NCI-H345 (cell line): Measurements from ENCODE around the gene LMCD1.
A peak's percentile ranks its signal among the peaks of the same experiment; 100 is the strongest.

Experiments
- DNase-seq: peaks from one replicate; lab custom pipeline; 2025; lab: John Stamatoyannopoulos, UW

LMCD1 gene

DNA sequence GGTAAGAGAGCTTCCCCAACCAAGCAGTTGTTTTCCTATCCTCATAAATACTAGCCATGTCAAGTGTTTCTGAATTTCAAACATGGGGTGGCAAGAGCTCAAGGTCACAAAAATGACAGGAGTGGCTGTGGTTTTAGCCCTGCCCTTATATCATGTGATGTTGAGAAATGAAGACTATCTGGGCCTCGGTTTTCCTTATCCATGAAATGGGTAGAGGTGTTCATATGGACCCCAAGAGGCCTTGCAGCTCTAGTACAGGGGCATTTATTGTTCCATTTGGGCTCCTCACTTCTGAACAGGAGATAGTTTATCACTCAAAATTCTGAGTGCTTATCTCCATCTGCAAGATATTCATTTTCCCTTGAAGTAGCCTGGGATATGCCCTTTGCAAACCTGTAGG, 35.8 kb downstream of the LMCD1 start:
- no peak for DNase-seq

DNA sequence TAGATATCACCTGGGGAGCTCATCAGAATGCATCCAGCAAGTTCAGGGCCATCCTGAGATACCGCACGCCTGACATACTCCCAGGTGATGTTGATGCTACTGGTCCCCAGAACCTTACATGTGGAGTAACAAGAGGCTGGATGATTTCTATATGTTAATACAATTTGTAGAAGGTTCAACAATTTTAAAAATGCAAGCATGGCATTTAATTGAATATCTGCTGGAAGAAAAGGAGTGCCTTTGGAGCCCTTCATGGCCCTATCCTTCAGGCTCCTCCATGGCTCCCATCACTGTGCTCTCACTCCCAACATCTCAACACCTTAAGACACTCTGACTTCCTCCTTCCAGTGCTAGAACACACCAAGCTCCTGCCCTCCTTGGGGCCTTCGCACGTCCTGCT, 36.6 kb downstream of the LMCD1 start:
- no peak for DNase-seq

DNA sequence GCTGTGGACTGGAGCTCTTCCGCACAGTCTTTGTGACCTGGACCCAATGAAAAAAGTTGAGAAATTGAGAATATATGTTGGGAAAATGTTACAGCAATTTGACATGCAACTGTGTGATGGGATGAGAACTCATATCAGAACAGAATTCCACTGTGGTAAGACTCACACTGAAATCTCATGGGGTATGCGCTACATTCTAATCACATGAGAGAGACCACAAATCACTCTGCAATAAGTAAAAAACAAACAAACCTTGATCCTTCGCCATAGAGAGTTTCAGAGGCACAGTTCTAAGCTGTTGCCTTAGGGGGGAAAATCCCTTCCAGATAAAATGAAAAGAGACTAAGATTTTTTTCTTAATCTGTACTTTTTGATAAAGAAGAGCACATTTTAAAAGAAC, 37.3 kb downstream of the LMCD1 start:
- no peak for DNase-seq

DNA sequence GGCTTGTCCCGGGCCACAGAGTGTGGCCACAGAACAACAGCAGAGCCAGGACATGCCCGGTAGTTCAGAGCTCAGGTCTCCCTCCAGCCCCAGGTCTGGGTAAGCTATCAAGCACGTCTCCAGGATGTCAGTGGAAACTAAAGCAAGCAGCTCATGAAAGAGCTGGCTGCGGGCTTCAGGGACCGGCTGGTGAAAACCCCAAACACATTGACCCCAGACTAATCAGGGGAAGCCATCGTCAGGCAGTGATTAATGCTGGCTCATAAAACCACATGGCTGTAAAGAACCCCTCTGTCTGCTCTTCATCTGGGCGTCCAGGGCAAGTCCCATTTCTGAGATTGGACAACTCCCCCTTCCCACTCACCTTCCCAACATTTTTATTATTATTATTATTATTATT, 37.8 kb downstream of the LMCD1 start:
- DNase-seq: no peak

DNA sequence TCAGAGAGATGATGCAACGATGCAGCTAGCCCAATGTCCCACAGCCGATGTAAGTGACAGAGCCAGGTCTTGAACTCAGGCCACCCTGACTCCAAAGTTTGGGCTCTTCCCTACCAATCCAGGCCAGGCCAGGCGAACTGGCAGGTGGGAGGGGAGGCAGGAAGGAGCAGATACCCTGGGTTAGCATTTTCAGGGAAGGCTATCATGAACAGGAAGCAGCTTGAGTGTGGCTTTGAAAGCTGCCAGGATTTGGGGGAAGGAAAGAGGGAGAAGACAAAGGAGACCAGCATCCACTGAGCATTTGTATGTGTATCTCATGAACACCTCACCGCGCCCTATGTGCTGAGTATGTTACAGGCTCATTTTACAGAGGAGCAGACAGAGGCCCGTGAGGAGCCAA, 38.8 kb downstream of the LMCD1 start:
- DNase-seq: no peak

DNA sequence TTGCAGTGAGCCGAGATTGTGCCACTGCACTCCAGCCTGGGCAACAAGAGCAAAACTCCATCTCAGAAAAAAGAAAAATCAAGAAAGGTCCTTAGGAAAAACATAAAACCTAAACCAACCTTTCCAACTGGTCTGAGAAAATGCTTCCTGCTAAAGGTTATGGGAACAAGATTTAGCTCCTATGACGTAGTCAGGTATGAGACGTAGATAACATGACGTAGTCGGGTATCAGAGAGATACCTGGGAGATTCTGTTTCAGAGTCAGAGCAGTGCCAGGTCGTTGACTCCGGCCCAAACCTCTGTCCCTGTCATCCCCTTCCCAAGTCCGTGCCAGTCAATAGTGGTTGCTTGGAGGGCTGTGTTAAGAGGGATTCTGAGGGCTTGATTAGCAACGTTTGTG, 39.9 kb downstream of the LMCD1 start:
- no peak for DNase-seq

DNA sequence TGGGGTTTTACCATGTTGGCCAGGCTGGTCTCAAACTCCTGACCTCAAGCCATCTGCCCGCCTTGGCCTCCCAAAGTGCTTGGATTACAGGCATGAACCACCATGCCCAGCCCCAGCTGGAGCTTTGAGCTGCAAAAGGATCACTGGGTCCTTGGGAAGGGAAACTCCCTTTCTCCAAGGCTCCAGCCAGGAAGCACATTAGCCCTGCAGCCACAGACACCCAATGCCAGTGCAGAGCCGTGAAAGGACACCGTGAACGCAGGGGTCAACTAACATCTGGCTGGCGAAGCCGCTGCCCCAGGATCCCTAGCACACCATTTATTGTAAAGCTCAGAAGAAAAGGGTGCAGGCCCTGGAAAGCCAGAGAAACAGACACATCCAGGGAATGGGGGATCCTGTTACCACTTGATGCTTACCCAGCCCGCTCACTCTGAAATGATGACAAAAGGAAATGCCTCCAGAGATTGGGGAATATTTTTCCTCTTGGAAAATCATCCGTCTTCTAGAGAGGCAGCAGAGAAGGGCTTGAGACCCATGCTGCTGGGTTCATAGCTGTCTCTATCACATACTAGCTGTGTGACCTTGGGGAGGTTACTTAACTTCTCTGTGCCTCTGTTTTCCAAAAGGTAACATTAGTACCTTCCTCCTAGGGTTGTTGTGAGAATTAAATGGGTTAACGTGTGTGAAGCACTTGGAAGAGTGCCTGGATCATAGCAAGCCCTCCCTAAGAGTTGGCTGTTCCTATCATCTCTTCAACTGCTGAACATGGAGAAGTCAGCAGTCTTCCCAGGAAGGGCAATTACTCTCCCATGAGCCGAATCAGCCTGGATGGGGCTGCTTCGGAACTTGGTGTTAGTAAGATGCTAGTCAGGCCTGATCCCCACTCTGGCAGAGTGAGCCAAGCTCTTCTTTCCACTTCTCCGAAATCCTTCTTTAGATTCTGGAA, 40.8 kb downstream of the LMCD1 start:
- DNase-seq: no peak

DNA sequence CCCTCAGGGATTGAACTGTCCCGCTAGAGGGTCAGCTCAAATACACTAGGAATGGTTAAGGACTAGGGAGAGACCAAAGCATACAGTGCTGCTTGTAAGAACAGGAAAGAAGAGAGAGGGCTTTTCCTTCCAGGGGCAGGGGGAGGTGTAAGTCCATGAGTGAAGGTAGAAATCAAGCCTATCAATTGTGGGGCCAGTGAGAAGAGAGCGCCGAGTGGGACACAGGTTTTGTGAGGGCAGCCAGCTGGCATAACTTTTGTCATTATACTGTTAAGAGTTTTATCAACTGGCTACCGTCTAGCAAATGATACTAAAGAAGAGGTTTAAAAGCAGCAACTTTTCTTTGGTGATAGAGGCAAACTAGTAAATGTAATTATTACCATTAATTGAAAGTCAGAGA, 45.0 kb downstream of the LMCD1 start:
- DNase-seq: no peak

DNA sequence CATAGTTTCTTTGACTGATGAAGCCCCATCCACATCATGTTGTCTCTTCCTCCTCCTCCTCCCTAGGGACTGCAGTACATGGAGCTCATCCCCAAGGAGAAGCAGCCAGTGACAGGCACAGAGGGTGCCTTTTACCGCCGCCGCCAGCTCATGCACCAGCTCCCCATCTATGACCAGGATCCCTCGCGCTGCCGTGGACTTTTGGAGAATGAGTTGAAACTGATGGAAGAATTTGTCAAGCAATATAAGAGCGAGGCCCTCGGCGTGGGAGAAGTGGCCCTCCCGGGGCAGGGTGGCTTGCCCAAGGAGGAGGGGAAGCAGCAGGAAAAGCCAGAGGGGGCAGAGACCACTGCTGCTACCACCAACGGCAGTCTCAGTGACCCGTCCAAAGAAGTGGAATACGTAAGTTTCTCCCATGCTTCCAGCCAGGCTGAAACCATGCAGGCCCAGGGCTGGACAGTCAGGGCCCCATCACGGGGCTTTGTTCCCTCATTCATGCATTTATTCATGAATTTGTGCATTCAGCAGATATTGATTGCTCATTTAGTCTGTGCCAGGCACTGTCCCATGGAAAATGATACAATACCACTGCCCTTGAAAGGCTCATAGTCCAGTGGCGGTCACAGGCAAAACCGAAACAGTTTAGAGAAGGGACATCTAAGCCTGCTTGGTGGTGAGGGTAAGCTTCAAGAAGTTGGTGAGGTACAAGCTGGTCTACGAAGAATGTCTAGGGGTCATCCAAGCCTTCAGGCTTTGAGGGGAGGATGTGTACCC, 47.1 kb downstream of the LMCD1 start:
- DNase-seq: no peak

DNA sequence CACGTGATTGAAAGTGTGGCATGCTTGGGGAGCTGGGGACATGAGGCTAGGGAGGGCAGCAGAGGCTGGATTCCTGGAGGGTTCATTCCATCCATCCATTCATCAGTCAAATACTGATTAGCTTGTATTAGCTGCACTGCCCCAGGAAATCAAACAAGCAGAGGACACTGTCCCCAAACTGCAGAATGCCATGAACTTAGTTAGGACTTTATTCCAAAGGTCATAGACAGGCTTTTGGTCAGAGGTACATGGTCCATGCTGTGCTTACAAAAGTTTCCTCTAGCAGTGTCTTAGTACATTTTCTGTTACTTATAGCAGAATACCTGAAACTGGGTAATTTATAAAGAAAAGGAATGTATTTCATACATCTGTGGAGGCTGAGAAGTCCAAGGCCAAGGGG, 47.7 kb downstream of the LMCD1 start:
- no peak for DNase-seq

DNA sequence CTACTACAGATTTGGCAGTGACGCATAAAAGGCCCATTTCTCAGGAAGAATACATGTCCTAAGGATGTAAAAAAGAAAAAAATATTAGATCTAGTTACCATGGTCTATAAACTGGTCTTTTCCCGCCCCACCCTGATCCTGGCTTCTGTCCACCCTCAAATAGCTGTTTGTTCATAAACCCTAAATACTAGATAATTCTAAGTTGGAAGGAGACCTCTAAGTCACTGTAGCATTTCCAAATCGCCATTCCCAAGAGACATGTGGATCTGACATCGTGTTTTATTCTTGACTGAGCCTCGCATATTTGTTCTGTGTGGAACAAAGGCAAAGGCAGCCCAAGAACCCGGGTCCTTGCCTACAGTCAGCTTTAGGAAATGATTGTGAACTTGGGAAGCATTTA, 49.0 kb downstream of the LMCD1 start:
- no peak for DNase-seq

DNA sequence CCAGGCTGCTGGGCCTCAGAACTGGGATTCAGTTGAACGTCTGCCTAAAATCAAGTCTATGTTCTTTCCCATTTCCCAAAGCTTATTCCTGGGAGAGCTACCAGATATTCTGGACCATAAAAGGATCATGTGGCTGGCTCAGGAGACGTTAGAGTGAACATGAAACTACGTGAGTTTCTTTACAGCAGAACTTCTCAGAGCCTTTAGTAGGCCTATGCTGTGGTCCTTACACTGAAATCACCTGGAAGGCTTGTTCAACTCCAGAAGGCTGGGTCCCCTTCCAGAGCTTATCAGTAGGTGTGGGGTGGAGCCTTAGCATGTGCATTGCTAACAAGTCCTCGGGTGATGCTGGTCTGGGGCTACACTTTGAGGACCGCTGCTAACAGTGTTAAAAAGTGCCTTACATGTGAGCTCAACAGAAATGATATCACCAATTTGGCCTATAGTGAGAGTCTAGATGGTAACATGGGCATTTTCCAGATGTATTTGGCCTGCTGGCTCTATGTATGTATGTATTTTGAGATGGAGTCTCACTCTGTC, 50.7 kb downstream of the LMCD1 start:
- DNase-seq: no peak

DNA sequence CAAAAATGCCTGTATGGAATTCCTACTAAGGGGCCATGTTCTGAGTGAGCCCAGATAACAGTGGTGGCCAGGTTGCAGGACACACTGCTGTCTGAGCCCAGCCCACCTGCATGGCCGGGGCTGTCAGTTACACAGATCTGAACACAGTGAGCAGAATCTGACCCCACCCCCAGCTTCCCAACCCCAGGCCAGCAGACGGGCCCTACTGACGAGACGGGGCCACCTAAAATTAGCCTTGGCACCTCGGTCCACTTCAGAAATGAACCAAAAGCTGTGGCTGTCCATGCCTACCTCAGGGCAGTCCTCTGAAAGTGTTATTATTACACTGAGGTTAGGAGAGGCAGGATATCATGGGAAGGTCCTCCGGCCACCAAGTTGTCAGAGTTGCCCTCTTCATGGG, 51.8 kb downstream of the LMCD1 start:
- no peak for DNase-seq

DNA sequence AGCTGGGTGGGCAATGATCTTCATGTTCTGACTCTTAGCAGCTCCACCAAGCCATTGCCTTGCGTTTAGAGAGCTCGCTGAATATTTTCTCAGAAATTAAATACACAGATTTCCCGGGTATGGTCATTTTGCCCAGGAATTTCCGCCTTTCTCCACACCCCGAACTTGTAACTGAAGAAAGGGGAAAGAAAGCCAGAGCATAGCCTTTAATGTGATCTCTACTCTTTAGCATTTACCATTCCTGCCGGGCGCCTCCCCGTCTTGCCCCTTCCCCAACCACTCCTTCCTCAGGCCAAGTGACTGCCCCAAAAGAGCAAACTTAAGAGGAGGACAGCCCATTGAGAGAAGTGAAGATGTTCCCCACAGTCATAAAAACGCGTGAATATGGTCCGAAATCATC, 53.1 kb downstream of the LMCD1 start:
- DNase-seq: no peak

DNA sequence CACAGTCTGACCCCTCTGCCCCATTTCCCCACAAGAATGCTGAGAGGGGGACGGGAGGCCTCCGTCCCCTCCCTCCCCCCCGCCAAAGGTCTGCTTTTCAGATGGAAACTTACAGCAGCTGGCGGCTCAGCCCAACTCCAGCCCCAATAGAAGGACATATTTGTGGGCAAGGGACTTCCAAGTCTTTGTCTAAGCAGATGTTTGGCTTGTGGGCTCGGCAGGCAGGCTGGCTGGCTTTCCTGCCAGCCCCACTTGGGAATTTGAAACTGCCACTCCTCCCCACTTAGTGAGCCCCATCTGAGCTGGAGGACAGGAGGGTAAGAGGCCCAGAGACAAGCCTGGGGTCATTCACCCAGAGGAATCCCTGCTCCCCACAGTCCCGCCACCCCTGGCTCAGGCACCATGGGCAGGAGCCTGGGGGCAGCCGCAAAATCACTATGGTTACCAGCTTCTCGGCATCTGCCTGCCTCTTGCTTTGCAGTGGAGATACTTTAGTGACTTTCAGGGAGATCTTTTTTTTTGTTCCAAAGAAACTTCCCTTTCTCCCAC, 53.6 kb downstream of the LMCD1 start:
- peak; percentile 41 for DNase-seq

DNA sequence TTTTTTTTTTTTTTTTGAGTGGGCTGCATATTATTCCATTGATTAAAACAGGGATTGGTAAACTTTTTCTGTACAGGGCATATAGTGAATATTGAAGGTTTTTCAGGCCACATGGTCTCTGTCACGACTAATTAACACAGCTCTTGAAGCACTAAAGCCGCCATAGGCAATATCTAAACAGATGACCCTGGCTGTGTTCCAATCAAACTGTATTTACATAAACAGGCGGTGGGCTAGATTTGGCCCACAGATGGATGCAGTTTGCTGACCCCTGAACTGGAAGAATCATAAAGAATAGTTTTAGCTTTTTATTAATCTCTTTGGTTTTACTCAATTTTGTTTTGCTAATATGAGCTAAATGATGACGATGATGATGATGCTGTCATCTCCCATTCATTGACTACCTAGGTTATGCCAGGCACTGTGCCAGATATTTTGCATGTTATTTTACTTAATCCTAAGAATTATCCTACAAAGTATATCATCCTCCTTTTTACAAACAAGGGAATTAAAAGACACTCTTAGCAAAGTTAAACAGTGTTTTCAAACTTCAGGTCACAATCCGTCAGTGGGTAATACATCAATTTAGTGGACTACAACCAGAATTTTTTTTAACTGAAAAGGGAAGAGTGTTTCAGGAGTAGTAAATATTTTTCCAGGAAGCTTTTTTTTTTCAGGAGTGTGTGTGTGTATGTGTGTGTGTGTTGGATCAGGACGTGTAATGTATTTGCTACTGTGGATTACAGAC, 54.3 kb downstream of the LMCD1 start:
- DNase-seq: peak; percentile 23

DNA sequence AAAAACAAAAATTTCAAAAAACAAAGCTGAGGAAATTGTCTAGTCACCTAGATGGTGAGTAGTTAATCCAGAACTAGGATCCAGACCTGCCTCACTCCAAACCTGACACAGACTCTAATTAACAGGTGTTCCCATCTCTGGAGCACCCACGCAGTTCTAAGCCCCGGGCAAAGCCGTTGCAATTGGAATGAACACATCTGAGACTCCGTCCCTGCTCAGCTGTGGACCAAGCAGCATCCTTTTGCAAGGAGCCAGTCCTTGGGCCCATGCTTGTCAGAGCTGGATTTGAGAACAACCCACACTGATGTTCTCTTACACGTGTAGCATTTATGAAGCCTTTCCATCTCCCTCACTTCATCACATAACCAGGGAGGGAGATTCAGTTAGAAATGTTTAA, 54.8 kb downstream of the LMCD1 start:
- no peak for DNase-seq

DNA sequence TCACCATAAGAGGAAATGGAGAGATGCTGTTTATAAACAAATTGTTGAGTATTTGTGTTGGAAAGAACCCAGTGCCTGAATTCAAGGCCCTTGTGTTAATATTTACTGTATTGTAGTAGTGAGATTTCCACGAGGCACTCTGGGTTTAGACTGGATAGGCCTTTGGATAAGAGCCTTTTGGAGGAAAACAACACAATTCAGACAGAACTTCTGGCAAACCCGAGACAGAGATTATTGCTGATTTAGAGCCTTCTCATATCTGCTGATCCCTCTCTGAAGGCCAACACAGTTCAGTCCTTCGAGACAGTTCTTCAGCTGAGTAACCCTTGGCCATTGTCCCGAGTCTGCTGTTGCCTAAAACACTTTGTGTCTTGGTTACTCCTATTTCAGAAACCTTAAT, 55.7 kb downstream of the LMCD1 start:
- DNase-seq: peak; percentile 4

DNA sequence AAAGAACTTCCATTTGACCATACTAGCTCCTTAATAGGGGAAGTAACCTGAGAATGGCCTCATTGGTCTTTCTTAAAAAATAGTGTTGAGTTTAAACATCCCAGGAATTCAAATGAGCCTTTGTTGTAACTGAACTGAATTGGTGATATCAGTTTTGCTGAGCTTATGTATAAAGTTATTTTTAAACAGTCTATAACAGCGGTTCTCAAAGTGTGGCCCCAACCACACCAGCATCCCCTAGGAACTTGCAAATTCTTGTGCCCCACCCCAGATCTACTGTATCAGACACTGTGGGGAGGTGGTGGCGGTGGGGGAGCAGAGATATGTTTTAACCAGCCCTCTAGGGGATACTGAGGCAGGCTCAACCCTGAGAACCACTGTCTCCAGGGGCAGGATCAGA, 57.0 kb downstream of the LMCD1 start:
- no peak for DNase-seq

DNA sequence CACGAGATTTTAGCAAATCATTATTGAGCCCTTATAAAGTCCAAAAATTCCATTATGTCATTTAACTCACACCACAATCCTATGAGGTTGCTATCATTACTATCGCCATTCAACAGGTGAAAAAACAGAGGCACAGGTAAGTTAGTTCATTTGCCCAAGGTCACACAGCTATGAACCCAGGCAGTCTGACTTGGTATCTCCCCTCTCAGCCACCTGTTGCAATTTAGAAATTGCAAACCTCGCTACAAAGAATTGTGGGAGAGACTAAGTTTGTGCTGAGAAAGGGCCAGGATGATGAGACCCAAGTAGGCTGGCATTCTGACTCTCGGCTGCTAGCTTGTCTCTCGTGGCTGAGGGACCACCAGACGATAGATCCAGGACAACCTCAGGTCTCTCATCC, 57.7 kb downstream of the LMCD1 start:
- DNase-seq: no peak

DNA sequence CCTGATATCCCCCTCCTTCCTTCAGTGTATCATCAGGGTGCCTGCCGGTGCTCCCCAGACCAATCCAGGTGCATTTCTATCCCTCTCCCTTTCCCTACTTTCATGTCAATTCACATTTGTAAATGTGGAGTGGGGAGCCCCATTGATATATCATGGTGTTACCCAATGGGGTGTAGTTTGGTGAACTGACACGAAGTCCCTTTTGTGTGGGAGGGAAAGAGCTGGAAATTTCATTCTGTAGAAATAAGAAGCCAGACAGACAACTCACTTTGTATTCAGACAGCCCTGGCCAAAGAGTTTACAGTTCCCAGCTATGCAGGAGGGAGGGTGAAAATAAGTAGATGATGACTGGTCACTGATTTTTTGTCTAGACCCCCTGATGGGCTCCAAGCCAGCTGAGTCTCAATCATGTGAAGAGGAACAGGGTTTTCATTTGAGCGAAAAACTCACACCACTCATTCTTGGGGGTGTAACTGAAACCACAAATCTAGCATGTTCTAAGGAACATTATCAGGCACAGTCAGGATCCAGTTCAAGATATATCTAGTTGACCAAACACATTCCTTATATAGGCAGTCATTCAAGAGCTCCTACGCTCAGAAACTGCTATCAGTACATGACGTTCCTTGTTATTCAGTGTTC, 58.9 kb downstream of the LMCD1 start:
- no peak for DNase-seq

DNA sequence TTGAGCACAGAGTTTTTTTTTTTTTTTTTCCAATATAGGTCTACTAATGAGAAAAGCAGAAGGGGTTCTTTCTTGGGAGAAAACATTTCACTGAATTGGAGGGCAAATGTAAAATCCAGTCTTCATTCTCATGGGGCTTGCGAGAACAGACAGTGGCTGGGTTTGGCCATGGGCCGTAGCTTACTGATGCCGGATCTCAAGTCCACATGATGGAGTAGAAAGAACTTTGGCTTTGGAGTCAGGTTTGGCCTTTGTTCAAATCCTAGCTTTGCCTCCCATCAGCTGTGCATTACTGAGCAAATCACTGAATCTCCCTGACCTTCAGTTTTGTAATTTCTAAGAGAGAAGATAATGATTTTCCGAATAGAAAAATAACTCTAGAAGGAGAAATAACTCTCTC, 59.7 kb downstream of the LMCD1 start:
- DNase-seq: no peak
